CD4-positive, alpha-beta T cell (primary cell): ENCODE measurements around the gene FAM53B. TPM values are rescaled to one million over a fixed set of nuclear protein-coding genes. Genes with fewer than 3 reads are reported as not detected.

Experiments
- ATAC-seq: fragments of 200-7000 bp; cut with Tn5 transposase; one replicate; pipeline ENCODE4 v1.10.0; 2022; ENCODE audit warnings: mild to moderate bottlenecking; ENCODE audit not compliant: poor library complexity
- CTCF ChIA-PET: fragments of 350-600 bp; sonication (Branson Sonifier 250); formaldehyde crosslinking; loops from one replicate; lab custom pipeline; 2021; ENCODE audit warnings: antibody characterized with exemption, inconsistent platforms; lab: Charles Lee
- POLR2A ChIA-PET: fragments of 350-600 bp; sonication (Branson Sonifier 250); formaldehyde crosslinking; loops from one replicate; lab custom pipeline; 2021; ENCODE audit warnings: antibody characterized with exemption, inconsistent platforms; lab: Charles Lee
- DNase-seq, 14 experiments: peaks; one replicate each; pipeline ENCODE4 v3.0.0-alpha.2; 2013 to 2020; ENCODE audit warnings: mixed read lengths in 2 of 14
- H3K27ac ChIP-seq, 2 donors: one replicate each; pipeline versions ENCODE4 v1.5.1 to v1.7.0; 2013; ENCODE audit warnings: low read length in 2 of 2, low read depth in 1 of 2, mild to moderate bottlenecking in 1 of 2
- H3K27me3 ChIP-seq, 2 experiments: 1 replicate in 1 of 2; 2 replicates in 1 of 2; pipeline versions ENCODE4 v1.6.1 to v1.7.0; 2013; ENCODE audit warnings: low read length in 2 of 2, control low read depth in 1 of 2, mild to moderate bottlenecking in 1 of 2, moderate library complexity in 1 of 2; ENCODE audit not compliant: insufficient read depth in 2 of 2, control insufficient read depth in 1 of 2
- H3K36me3 ChIP-seq: one replicate; pipeline ENCODE4 v1.6.1; 2013; ENCODE audit warnings: low read length, control low read depth; ENCODE audit not compliant: insufficient read depth
- H3K4me1 ChIP-seq: one replicate; pipeline ENCODE4 v1.6.1; 2013; ENCODE audit warnings: low read length, control low read depth; ENCODE audit not compliant: insufficient read depth
- H3K4me3 ChIP-seq: one replicate; pipeline ENCODE4 v1.5.1; 2013; ENCODE audit warnings: mild to moderate bottlenecking, low read length, moderate library complexity
- H3K9me3 ChIP-seq, 2 experiments: 1 replicate in 1 of 2; 2 replicates in 1 of 2; pipeline versions ENCODE4 v1.6.1 to v1.7.0; 2013; ENCODE audit warnings: low read length in 2 of 2, mild to moderate bottlenecking in 2 of 2, control low read depth in 1 of 2, moderate library complexity in 1 of 2; ENCODE audit not compliant: control insufficient read depth in 1 of 2, insufficient read depth in 1 of 2
- H3K27ac Mint-ChIP-seq: one replicate; pipeline ENCODE4 v1.8.0; 2020; ENCODE audit warnings: mixed read lengths
- H3K27me3 Mint-ChIP-seq: one replicate; pipeline ENCODE4 v1.8.0; 2021; ENCODE audit warnings: mixed read lengths
- H3K36me3 Mint-ChIP-seq: one replicate; pipeline ENCODE4 v1.8.0; 2021; ENCODE audit warnings: low read depth, mixed read lengths
- H3K4me1 Mint-ChIP-seq: one replicate; pipeline ENCODE4 v1.8.0; 2021; ENCODE audit warnings: low read depth, mixed read lengths
- H3K4me3 Mint-ChIP-seq: one replicate; pipeline ENCODE4 v1.8.0; 2020; ENCODE audit warnings: mild to moderate bottlenecking, mixed read lengths
- H3K9me3 Mint-ChIP-seq: one replicate; pipeline ENCODE4 v1.8.0; 2020; ENCODE audit warnings: mixed read lengths
- intact Hi-C, 2 experiments: fragments of 100-400 bp; cut with DNase I in 1 of 2; cut with micrococcal nuclease in 1 of 2; formaldehyde crosslinking; loops; one replicate each; pipeline versions ENCODE4 v1.15.1 to v1.9.0; 2023 to 2025; cut with DNase I, micrococcal nuclease
- total RNA-seq, 174 experiments: library from RNA in 2 of 174; stranded (reverse) in 2 of 174; gene quantifications; one replicate each; pipeline ENCODE4 v1.2.3 and lab custom pipeline; 2021 to 2026
- TF ChIP-seq, protein P1 (sequence below): fragments of 200-600 bp; IDR thresholded peaks from one replicate; pipeline ENCODE4 v1.8.0; 2022; ENCODE audit warnings: antibody characterized with exemption, mild to moderate bottlenecking

Gene FAM53B
- total RNA-seq, 2 experiments from 2014 or later: 32.9 to 33.6 TPM

DNA sequence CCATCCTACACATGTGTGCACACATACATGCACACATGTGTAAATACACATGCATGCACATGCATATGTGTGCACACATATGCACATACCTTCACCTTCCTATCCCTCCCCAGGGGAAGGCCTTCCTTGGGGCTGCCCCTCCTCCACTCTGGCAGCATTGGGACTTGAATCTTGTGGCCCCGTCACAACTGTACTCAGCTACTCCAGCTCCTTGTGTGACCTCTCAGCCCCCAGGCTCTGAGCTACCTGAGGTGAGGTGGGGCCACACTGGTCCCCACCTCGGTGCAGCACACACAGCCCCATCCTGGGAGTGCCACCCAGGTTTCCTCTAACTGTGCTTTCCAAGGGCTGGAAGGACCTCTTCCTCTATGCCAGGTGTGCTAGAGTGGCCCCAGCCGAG is 166.5 kb downstream of the FAM53B start:
- POLR2A ChIA-PET: no interaction called here
- no peaks in the 10 kb centered on the region for H3K4me1 ChIP-seq
- CTCF ChIA-PET: no interaction called here
- no peak overlapping the region for H3K27ac Mint-ChIP-seq
- no peak overlapping the region for H3K4me3 Mint-ChIP-seq
- no peaks in the 10 kb centered on the region for H3K4me1 Mint-ChIP-seq
- H3K9me3 ChIP-seq: peaks cover 3 to 8% of the 10 kb centered on the region in 2 experiments
- H3K27me3 ChIP-seq: no peaks in the 10 kb centered on the region
- ATAC-seq (no peak), DNase-seq (no peak)
- TF ChIP-seq, protein P1, sequence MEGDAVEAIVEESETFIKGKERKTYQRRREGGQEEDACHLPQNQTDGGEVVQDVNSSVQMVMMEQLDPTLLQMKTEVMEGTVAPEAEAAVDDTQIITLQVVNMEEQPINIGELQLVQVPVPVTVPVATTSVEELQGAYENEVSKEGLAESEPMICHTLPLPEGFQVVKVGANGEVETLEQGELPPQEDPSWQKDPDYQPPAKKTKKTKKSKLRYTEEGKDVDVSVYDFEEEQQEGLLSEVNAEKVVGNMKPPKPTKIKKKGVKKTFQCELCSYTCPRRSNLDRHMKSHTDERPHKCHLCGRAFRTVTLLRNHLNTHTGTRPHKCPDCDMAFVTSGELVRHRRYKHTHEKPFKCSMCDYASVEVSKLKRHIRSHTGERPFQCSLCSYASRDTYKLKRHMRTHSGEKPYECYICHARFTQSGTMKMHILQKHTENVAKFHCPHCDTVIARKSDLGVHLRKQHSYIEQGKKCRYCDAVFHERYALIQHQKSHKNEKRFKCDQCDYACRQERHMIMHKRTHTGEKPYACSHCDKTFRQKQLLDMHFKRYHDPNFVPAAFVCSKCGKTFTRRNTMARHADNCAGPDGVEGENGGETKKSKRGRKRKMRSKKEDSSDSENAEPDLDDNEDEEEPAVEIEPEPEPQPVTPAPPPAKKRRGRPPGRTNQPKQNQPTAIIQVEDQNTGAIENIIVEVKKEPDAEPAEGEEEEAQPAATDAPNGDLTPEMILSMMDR: no peak
- intact Hi-C loops: no loop called here
- no peak overlapping the region for H3K27ac ChIP-seq
- no peaks in the 10 kb centered on the region for H3K27me3 Mint-ChIP-seq
- H3K9me3 Mint-ChIP-seq: peaks cover 3% of the 10 kb centered on the region
- H3K36me3 ChIP-seq: no peaks in the 10 kb centered on the region
- no peak overlapping the region for H3K4me3 ChIP-seq
- peaks cover 13% of the 10 kb centered on the region for H3K36me3 Mint-ChIP-seq

DNA sequence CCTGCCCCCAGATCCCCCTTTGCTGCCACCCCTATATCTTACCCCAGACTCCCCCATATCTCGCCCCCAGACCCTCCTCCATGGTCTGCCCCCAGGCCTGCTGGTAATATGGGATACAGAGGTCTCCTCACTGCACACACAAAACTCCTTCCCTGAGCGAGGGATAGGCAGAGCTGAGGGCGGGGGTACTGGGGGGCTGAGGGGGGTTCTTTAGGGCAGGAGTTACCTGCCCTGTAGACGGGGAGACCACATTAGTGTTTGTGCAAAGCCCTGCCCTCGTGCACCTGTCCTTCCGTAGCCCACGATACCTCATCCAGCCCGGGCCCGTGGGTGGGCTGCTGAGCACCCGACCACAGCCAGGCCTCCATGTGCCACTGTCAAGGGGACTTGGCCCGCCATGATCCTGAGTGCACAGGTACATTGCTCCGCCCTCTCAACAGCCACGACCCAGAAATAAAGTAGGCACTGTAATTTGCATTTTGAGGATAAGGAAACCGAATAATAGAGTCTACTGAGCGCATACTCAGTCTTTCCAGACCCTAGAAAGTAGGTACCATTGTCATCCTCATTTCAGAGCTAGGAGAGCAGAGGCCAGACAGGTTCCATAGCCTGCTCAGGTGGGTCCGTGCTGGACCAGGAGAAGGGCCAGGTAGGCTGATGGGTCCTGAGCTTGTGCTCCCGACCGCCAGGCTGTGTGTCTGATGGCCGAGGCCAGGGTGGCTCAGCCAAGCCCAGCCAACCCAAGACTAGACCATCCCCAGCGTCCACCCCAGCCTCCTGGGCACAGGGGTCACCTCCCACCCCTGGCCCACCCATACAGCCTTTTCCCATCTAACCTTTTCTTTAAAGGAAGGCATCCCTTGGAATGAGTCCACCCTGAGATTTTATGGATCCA is 167.4 kb downstream of the FAM53B start:
- ATAC-seq (no peak), DNase-seq (no peak)
- Mint-ChIP-seq H3K27me3 (no peaks in the 10 kb centered on the region), H3K36me3 (peaks cover 13% of the 10 kb centered on the region), H3K4me3 (no peak overlapping the region), H3K27ac (no peak overlapping the region), H3K4me1 (no peaks in the 10 kb centered on the region), H3K9me3 (peaks cover 3% of the 10 kb centered on the region)
- intact Hi-C loops: no loop called here
- no peaks in the 10 kb centered on the region for H3K4me1 ChIP-seq
- H3K4me3 ChIP-seq: no peak overlapping the region
- ChIA-PET POLR2A (no interaction called here), CTCF (no interaction called here)
- TF ChIP-seq, protein P1: no peak
- peaks cover 3 to 8% of the 10 kb centered on the region in 2 experiments for H3K9me3 ChIP-seq
- H3K27me3 ChIP-seq: no peaks in the 10 kb centered on the region
- H3K27ac ChIP-seq: no peak overlapping the region
- no peaks in the 10 kb centered on the region for H3K36me3 ChIP-seq

DNA sequence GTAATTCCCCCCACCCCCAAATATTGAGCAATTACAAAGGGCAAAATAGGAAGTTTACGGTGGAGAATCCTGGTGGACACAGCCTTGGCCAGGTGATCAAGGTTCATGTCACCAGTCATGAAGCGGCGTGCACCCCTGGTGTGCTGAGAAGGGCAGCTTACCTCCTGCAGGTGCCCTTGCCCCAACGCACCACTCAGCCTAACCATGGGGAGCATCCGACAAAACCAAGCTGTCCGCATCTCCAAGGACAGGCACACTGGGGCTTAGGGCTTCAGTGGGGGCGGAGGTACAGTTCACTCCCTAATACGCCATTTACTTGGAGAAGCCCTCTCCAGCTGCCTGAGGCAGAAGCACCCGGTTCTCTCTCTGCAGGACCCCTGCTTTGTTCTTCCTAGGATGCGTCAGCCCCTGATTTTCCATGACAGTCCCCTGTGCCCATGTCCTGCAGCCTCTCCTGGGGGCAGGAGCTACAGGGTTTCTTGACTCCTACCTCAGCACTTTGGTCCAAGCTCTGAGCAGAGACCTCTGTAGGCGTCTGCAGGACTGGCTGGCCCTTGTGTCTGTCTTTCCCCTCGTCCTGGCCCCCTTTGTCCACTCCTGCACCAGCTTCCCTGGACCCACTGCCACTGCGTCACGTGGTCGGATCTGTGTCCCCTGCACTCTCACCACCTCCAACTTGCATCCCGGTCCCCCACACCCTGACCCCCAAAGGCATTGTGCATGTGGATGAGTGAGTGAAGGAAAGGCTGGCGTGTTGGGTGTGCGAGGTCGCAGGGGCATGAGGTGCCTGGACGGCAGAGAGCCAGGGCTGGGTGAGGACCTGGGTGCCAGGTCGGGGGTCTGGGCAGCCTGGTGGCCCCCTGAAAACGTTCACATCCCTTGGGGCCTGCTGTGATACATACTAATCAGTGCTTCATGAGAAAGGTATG is 168.8 kb downstream of the FAM53B start:
- Histone ChIP-seq H3K4me3 (no peak overlapping the region), H3K9me3 (peaks cover 2 to 8% of the 10 kb centered on the region in 2 experiments), H3K27ac (no peak overlapping the region), H3K27me3 (no peaks in the 10 kb centered on the region), H3K4me1 (no peaks in the 10 kb centered on the region), H3K36me3 (no peaks in the 10 kb centered on the region)
- TF ChIP-seq, protein P1: no peak
- Mint-ChIP-seq H3K27ac (no peak overlapping the region), H3K4me3 (no peak overlapping the region), H3K9me3 (no peaks in the 10 kb centered on the region), H3K36me3 (peaks cover 7% of the 10 kb centered on the region), H3K4me1 (no peaks in the 10 kb centered on the region), H3K27me3 (no peaks in the 10 kb centered on the region)
- ChIA-PET POLR2A (no interaction called here), CTCF (no interaction called here)
- ATAC-seq (no peak), DNase-seq (no peak)
- intact Hi-C loops: no loop called here
